ENCODE results near the gene SERPINB7.
"Not testable (repeated sequence)": the region's sequence is repeated elsewhere in the genome, so short reads cannot be mapped to it uniquely, and the experiment has no call there.

Gene SERPINB7, protein sequence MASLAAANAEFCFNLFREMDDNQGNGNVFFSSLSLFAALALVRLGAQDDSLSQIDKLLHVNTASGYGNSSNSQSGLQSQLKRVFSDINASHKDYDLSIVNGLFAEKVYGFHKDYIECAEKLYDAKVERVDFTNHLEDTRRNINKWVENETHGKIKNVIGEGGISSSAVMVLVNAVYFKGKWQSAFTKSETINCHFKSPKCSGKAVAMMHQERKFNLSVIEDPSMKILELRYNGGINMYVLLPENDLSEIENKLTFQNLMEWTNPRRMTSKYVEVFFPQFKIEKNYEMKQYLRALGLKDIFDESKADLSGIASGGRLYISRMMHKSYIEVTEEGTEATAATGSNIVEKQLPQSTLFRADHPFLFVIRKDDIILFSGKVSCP

DNA sequence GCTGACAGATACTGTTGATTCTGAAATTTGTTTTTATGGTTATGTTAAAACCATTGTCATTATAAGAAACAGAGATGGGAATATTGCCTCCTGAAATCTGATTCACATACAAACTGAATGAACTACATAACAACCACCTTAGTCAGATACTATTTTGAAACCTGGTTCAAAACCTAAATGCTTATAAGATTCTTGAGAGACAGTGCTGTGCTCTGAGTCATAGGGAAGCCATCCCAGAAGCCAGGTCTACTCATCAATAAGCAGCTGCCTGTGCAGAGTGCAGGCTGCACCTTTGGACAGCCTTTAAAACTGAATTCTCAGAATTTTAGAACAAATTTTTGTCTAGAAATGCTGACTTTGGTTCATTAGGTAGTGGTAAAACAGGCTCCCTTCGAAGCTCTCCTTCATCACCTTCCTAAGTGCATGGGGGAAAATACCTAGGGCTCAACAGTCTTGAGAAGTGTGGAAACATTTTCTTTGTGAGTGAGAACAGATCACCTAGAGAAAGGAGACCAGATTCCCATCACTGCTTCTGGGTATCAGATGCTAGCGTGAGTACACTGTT is at the start of gene SERPINB7:
Gene SERPINB7, plus strand, starts transcription at position 253 of the 565 bp plus-strand sequence. CDS start 6,955 bp downstream, outside the sequence.
- DNase-seq: no peak

DNA sequence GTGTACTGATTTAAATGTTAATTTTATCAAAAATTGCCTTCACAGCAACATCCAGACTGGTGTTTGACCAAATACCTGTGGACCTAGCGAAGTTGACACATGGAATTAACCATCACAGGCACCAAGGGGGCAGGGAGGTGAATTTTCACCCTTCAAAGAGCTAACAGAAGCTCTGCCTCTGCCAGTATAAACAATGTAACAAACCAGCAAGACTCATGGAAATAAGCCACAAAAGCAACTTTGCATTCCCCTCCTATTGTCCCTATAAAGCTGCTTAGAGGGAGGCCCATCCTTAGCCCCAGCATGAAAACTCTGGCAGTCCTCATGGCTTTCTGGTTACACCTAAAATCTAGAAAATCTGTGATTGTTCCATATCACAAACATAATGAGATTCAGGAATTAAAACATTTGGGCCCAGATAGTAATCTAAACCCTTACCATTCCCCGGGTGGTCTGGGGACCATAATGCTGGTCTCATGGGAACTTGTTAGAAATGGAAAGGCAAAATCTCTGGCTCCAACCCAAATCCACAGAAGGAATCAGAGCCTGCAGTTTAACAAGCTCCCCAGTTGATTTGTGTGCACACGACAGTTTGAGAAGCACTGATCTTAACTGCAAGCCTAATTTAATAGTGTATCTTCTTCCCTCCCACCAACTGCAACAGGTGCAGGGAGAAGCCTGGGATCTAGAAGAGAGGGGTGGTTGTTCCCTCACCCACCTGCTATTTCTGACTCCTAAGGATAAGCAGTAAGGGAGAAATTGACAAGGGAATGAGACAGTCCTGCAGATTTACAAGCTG is 49.3 kb upstream of the SERPINB7 start:
- no peak for DNase-seq

DNA sequence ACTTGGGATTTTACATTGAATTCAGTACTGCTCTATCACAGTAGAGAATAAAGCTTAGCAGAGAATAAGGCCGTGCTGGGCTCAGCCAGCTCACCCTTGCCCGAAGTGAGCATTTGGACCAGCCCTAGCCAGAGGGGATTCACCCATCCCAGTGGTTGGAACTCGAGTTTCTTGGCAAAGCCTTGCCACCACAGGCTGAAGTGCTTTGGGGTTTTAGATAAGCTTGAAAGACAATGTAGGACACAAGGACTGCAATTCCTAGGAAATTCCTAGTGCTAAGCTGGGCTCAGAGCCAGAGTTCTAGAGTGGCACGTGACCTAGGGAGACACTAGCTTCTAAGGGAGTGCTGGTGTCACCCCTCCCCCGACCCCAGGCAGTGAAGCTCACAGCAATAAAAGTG is 44.4 kb upstream of the SERPINB7 start:
- DNase-seq: no peak

DNA sequence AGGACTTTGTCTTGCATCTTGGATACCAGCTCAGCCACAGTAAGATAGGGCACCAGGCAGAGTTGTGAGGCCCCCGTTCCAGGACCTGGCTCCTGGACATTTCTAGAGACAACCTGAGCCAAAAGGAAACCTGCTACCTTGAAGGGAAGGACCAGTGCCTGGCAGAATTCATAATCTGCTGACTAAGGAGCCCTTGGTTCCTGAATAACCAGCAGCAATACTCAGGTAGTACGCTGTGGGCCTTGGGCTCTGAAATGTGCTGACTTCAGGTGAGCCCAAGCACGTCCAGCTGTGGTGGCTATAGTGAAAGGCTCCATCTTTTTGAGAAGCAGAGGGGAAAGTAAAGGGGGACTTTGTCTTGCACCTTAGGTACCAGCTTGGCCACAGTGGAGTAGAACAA is 44.0 kb upstream of the SERPINB7 start:
- DNase-seq: no peak

DNA sequence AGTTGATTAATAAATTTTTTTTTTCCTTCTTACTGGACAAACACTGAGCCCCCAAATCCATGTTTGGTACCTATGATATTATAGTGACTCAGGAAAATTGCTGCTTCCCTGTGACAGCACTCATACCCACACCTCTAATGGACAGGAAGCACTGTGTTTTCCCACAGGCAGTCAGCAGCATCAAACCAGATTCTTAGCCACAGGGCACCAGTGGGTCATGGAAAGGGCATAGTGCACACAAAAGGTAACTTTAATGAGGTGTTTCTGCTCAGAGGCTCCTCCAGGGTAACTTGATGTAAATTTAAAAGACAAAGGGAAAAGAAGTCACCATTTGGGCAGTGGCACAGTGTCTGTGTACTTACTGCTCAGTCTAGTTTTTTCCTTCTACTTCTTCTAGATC is 38.3 kb upstream of the SERPINB7 start:
- no peak for DNase-seq

DNA sequence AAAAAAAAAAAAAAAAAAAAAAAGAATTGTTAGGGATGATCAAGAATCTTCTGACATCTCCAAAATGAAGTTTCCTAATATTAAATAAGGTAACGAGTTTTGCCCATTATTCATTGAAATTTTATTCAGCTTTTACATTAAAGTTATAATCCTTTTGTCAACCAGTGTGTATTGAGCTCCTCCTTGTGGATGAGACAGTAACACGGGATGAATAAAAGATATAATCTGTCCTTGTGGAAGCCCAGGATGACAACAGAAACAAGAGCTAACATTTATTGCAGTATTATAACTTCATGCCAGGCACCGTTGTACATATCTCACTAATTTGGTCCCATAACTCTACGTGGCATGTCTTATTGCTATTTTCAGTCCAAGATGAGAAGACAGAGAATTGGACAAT is 33.4 kb upstream of the SERPINB7 start:
- no peak for DNase-seq

DNA sequence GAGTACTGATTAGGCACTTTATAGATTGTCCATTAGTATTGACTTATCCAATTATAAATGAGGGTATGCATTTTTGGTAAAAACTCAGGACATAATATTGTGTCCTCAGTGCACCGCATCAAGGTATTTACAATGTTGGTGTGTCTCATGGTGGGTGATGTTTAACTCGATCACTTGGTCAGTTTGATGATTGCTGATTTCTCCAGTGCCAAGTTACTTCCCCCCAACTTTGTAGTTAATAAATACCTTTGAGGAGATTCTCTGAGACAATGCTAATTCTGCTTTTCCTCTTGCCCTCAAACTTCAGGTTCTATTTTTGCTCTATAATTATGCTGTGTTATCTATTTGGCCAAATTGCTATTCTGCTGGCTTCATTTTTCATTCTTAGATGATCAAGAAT is 28.2 kb upstream of the SERPINB7 start:
- no peak for DNase-seq

DNA sequence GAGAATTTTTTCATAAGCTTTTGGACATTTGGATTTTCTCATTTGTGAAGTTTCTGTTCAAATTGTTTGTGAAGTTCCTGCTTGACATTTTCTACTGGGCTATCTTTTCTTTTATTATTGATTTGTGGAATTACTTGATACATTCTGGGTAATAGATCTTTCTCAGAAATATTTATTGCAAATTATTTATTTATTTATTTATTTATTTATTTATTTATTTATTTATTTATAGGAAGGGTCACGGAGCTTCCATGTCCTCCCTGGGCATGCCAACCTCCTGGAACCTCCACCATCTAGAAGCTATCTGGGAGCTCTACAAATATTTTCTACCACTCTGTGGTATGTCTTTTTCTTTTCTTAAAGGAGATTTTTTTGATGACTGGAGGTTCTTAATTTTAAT is 25.7 kb upstream of the SERPINB7 start:
- no peak for DNase-seq

DNA sequence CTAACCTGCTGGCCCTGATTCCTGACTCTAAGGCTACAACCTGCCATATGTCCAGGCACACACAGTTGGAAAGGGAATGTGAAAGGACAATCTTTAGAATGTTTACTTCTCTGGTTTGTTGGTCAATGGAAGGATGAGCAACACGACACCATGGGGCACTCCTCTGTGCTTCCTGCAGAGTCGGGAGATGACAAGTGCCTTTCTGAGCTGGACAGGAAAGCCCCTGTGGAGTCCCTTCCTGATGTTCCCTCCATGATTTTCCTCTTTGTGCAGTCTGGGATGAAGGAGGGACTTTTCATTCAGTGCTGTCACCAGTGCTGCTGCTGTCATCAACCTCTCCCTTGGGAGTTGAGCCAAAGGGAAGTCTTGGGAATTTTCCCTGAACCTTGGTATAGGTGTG is 22.6 kb upstream of the SERPINB7 start:
- no peak for DNase-seq

DNA sequence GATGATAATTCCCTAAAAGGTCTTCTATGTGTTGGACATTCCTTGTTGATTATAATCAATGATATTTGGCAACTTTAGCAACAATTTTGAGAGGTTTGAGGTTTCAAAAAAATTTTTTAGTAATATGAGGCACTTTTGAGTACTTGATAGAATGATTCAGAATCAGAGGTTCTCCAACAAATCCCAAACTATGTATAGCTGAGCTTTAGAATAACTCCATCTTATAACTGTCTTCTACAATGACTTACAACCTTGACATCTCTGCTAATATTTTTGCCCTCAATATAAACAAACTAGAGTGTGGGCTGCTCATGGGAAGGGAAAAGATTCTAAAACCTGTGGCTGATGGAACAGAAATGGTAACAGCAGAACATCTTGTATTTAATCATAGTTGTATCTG is 21.5 kb upstream of the SERPINB7 start:
- DNase-seq: no peak

DNA sequence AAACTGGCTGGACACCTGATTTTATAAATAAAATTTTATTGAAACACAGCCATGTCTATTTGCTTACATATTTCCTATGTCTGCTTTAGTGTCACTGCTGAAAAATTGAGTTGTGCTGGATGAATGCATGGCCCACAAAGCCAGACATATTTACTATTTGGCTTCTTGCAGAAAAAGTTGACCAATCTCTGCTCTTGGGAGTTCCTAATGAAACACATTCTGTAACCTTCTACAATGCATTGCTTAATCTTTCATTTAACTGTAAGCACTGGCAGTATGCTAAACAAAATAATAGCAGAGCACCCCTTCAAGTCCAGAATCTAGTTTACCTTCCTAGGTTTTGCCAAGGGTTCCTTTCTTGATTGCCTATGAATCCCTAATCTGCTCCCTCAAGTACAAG is 17.7 kb upstream of the SERPINB7 start:
- no peak for DNase-seq

DNA sequence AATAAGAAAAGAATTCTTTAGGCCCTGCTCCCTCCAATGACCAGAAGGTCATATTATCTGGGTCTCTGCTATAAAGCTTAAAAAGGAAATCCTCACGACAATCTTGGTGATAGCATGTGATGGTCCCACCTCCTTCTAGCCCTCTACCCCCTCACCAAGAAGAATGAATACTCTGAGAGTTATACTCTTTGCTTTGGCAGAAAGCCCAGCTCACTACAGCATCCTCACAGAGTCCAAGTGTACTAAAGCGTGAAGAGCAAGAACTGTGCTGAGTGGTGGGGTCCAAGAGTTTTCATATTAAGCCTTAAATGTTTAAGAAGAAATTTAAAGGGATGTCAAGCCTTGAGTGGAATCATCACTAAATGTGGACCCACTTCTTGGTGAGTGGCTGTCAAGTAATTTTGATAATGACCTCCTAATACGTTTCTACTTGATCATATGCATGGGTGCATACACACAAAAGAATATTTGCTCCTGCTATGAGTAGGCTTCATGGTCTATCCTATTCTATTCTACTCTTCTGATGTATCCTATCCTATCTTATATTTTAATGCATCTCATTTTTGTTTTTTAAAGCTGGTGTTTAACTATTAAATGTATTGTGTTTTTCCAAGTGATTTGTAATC is 16.5 kb upstream of the SERPINB7 start:
- DNase-seq: no peak

DNA sequence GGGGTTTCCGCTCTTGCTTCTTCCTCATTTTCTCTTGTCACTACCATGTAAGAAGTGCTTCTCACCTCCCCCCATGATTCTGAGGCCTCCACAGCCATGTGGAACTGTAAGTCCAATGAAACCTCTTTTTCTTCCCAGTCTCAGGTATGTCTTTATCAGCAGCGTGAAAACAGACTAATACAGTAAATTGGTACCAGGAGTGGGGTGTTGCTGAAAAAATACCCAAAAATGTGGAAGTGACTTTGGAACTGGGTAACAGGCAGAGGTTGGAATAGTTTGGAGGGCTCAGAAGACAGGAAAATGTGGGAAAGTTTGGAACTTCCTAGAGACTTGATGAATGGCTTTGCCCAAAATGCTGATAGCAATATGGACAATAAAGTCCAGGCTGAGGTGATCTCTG is 15.4 kb upstream of the SERPINB7 start:
- not testable (repeated sequence) for DNase-seq

DNA sequence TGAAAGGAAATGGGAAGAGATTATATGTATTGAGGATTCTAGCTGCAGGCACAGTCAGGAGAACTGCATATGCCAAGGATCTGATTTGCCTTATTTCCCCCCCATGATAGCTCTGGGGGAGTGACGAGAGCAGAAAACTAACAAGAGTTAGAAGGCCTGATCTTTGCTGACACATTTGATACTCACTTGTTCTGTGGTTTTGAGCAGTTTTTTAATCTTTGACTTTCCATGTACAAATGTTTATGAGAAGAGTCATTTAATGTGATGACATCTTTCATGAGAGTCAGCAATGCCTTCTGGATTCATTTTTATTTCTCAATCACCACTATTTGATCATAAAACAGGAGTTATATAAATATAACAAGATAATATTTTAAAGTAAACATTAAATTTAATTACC is 12.7 kb upstream of the SERPINB7 start:
- DNase-seq: no peak

DNA sequence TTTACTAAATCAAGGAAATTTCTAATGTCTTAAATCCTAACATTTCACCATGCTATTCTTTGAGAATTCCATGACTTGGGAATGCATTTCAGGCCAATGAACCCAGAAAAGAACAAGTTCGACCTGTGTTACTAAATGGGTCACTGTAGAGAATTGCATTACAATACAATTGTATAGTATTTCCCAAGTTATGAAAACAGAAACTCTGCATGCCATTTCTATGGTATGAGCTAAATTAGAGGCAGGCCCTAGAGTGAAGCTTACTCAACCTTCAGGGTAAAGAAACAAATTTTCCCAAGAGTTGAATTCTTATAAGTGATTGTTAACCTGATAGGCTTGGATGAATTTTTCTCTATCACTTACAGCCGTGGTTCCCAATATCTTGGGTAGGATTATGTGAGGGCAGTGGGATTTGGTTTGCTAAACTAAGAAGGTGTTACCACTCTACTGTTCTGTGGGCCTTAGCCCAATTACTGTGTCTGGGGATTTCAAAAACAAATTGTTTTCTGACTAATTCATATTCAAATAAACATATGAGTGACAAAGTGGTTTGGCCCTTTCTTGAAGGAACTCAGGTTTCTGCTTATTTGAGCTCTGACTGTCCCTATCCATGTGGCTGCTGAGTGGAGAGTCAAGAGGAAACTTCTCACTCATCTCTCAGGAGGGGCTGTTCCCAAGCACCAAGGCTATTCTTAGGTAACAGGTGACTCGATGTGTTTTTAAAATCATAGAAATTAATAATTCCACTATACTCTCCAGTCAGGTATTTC is 11.2 kb upstream of the SERPINB7 start:
- no peak for DNase-seq

DNA sequence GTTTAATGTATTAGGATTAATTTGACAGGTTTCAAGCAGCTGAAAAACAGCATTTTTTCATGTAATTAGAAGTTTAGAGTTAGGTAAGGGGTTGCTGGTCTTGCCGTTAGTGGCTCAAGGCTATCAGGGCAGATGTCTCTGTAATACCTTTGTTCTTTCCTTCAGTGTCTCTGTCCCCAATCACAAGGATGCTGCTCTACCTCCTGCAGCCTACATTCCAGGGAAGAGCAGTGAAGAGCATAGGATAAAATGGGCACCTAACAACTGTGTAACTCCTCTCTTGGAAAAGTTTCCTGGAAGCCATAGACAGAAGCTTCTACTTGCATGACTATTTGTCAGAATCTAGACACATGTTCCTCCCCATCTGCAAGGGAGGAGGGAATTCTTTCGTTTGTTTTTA is 9.4 kb upstream of the SERPINB7 start:
- no peak for DNase-seq

DNA sequence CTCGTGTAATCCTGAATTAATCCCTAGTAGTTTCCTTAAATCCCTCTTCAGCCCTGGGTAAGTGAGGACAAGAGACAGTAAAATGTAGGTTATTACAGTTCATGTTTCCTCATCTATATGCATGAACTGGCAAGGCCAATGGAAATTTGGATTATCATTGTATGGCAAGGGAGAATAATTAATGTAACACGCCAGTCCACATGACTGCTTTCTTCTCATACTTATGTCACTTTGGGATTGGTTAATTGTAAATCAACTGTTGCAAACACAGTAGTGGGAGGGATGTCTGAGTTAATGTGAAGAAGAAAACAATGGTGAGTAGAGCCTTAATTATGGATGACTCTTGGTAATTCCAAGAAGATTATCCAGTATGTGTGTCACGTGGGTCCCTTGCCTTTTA is 1.7 kb upstream of the SERPINB7 start:
- DNase-seq: no peak

DNA sequence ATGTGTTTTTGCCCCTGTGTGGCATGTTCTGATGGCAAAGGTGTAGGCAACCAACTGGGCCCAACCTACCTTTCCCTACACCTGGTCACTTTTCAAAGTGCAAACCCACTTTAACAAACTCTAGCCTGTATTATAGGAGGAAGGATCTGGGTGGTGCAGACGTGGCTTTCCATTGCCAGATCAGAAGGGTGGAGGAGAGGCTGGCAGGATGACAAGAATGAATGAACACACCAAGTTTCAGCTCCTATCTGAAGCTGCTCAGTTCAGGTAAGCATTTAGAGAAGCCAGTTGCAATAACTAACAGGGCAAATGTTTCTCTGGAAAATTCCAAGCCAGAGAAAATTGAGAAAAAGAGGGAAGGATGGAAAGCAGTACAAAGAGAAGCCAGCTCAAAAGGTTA is 707 bp upstream of the SERPINB7 start:
- no peak for DNase-seq

DNA sequence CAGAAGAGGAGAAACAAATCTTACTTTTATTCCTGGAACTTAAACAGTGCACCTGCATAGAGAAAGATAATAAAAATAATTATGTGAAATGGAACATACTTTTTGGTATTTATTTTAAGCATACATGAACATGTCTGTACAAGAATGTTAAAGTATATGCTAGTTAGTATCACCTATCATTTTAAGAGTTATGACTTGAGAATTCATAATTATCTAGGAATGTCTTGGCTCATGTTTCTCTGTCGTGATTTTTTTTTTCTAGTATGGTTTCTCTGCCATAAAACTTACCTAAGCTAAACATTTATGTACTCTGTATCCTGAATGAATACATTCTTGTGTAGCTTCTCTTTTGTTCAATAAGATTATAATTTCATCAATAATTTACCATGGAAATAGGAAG is 4.2 kb downstream of the SERPINB7 start:
- DNase-seq: no peak

DNA sequence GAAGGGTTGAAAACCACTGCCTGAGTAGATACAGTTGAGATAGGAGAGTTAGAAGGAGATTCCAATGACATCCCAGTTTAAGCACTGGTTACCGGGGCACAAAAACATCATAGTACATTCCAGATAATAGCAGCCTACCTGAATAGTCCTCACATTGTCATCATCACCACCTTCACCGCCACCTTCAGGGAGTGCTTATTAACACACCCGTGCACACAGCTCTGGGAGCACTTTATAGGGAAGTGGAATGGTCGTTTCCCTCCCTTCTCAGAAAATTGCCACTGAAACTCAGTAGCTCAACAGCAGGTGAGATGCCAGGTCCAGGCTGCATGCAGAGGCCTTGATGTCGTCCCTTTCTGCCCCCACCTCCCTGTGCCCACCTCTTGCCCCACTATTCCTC is 8.2 kb downstream of the SERPINB7 start:
- DNase-seq: no peak

DNA sequence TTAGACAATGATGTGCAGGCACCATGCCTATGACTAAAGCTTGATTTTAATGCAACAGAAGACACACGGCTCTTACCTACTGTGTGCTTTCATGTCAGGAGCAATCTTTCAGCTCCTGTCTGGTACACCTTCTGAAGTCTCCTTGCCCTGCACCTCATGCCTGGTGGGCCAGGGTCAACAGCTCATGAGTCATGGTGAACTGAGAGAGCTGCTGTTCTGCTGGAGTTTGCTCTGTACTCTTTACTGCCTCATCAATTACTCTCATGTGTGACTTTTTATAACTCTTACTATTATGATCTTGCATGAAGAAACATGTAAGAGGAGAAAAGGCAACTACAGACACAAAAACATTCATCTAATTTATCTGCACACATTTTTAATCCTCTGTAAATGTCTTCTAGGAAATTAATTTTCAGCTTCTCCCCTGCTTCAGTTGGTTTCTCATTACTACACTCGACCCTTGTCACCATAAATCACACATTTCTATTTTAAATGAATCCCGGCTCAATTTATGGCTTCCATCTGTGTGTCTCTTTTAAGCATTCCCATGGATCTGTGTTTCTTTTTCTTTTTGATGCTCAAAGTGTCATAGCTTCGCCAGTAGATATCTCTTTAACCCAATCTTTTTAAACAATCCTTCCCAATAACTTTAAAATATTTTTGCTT is 9.7 kb downstream of the SERPINB7 start:
- no peak for DNase-seq

DNA sequence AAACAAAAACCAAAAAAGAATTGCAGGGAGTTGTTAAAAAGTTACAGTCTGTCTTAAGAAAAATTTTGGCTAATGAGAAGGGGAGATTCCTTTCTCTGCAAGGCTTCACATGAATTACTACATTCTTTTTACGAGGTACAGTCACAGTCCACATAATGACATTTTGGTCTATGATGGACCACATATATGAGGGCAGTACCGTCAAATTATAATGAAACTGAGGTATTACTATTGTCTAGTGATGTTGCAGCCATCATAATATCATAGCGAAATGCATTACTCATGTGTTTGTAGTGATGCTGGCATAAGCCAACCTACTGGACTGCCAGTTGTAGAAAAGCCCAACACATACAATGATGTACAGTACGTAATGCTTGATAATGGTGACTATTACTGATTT is 12.5 kb downstream of the SERPINB7 start:
- no peak for DNase-seq

Data from NCI-H1694 (cell line).